HepG2 (cell line): ENCODE results near the gene UBE2G2. TPM values are rescaled to one million over a fixed set of nuclear protein-coding genes. Genes with fewer than 3 reads are reported as not detected.

Experiments
- ATAC-seq: fragments of 200-7000 bp; cut with Tn5 transposase; 3 replicates; pipeline ENCODE4 v1.9.1; 2020; ENCODE audit warnings: mild to moderate bottlenecking, moderate library complexity
- BruUV-seq: library from RNA; stranded (reverse); fragments of 400-500 nt; replicated peaks from 2 replicates; lab custom pipeline; 2021; lab: Mats Ljungman, UMichigan
- CTCF ChIA-PET: fragments of 300-600 bp; formaldehyde crosslinking; extraction: SDS; loops from one replicate; lab custom pipeline; 2021; ENCODE audit warnings: low total read pairs, inconsistent platforms, low intra/inter-chr PET ratio; lab: Yijun Ruan, JAX
- POLR2A ChIA-PET: fragments of 350-600 bp; sonication (Branson Sonifier 250); formaldehyde crosslinking; loops from one replicate; lab custom pipeline; 2020; ENCODE audit warnings: antibody characterized with exemption, inconsistent platforms; lab: Yijun Ruan, JAX
- DNase-seq: peaks from one replicate; pipeline ENCODE4 v3.0.0-alpha.2; 2015; ENCODE audit warnings: low spot score
- FAIRE-seq: peaks from 3 replicates; lab custom pipeline; 2011; peaks lifted over from hg19 to GRCh38; lab: Jason Lieb, UNC
- H2AFZ ChIP-seq: one replicate; pipeline ENCODE4 v1.6.1; 2011; ENCODE audit warnings: low read length, inconsistent platforms
- H3K27ac ChIP-seq: fragments of 300-600 bp; 3 replicates; pipeline ENCODE4 v1.8.0; 2011; ENCODE audit warnings: mixed run types, mild to moderate bottlenecking, mixed read lengths, low read length, inconsistent platforms; ENCODE audit not compliant: insufficient read depth; ENCODE audit errors: extremely low read length
- H3K27me3 ChIP-seq, 2 experiments: fragments of 200-600 bp in 1 of 2; 2 replicates in 1 of 2; 3 replicates in 1 of 2; pipeline versions ENCODE4 v1.6.0 to v1.8.0; 2011; ENCODE audit warnings: low read length in 2 of 2, mild to moderate bottlenecking in 2 of 2, moderate library complexity in 2 of 2, inconsistent platforms in 1 of 2; ENCODE audit not compliant: insufficient read depth in 2 of 2, control insufficient read depth in 1 of 2
- H3K36me3 ChIP-seq, 2 experiments: fragments of 200-600 bp in 1 of 2; replicated peaks in 1 of 2; 2 replicates in 1 of 2; 3 replicates in 1 of 2; pipeline versions ENCODE4 v1.5.1 to v1.8.0; 2011; ENCODE audit warnings: low read length in 2 of 2, inconsistent platforms in 1 of 2; ENCODE audit not compliant: insufficient read depth in 2 of 2, control insufficient read depth in 1 of 2
- H3K4me1 ChIP-seq: 2 replicates; pipeline ENCODE4 v1.5.1; 2012; ENCODE audit warnings: low read length, inconsistent platforms; ENCODE audit not compliant: insufficient read depth
- H3K4me2 ChIP-seq: 2 replicates; pipeline ENCODE4 v1.6.0; 2011; ENCODE audit warnings: low read depth, low read length, inconsistent platforms
- H3K4me3 ChIP-seq, 3 experiments: fragments of 200-600 bp in 1 of 3; sonication (generic), shearing (Covaris generic) in 1 of 3; replicated peaks in 1 of 3; 2 replicates each; pipeline ENCODE4 v1.5.1; 2011 to 2016; ENCODE audit warnings: low read length in 3 of 3, inconsistent platforms in 2 of 3, low read depth in 2 of 3, mild to moderate bottlenecking in 2 of 3, control low read depth in 1 of 3, mixed read lengths in 1 of 3; ENCODE audit not compliant: insufficient read depth in 1 of 3
- H3K79me2 ChIP-seq: one replicate; pipeline ENCODE4 v1.6.1; 2011; ENCODE audit warnings: low read length, inconsistent platforms; ENCODE audit not compliant: insufficient read depth
- H3K9ac ChIP-seq: 2 replicates; pipeline ENCODE4 v1.6.0; 2011; ENCODE audit warnings: mild to moderate bottlenecking, low read depth, low read length, inconsistent platforms; ENCODE audit not compliant: insufficient read depth
- H3K9me3 ChIP-seq: 2 replicates; pipeline ENCODE4 v1.5.1; 2012; ENCODE audit warnings: mild to moderate bottlenecking, low read length
- H4K20me1 ChIP-seq: 2 replicates; pipeline ENCODE4 v1.6.0; 2011; ENCODE audit warnings: inconsistent platforms, mild to moderate bottlenecking, low read length, moderate library complexity; ENCODE audit not compliant: insufficient read depth
- BORCS8-MEF2B ChIP-seq: sonication (generic); formaldehyde crosslinking; IDR thresholded peaks from 2 replicates; pipeline ENCODE4 v1.8.0; 2022; ENCODE audit warnings: mild to moderate bottlenecking, missing genetic modification reagents
- BRCA1 ChIP-seq: sonication (generic); formaldehyde crosslinking; IDR thresholded peaks from 2 replicates; pipeline ENCODE4 v1.4.0; 2020; ENCODE audit warnings: missing genetic modification reagents
- CENPT ChIP-seq: sonication (generic); formaldehyde crosslinking; IDR thresholded peaks from 2 replicates; pipeline ENCODE4 v1.8.0; 2022; ENCODE audit warnings: low read depth, mild to moderate bottlenecking, moderate library complexity, missing genetic modification reagents
- EZH2 ChIP-seq: conservative IDR thresholded peaks from 2 replicates; pipeline ENCODE4 v1.6.1; 2012; ENCODE audit warnings: mild to moderate bottlenecking, low read depth, low read length, moderate library complexity
- FOXA1 ChIP-seq, 2 experiments: fragments of 450-650 bp in 1 of 2; sonication (generic) in 1 of 2; formaldehyde crosslinking in 1 of 2; IDR thresholded peaks; 2 replicates each; pipeline versions ENCODE4 v1.4.0 to v1.6.1; 2016 to 2020; ENCODE audit warnings: missing genetic modification reagents in 1 of 2
- FOXA3 ChIP-seq: IDR thresholded peaks from 2 replicates; pipeline ENCODE4 v1.6.1; 2016; ENCODE audit warnings: missing genetic modification reagents, missing compliant biosample characterization
- GABPB1 ChIP-seq: IDR thresholded peaks from 2 replicates; pipeline ENCODE4 v1.6.1; 2016; ENCODE audit warnings: mild to moderate bottlenecking, missing genetic modification reagents, moderate library complexity, missing compliant biosample characterization
- HOXD1 ChIP-seq: sonication (generic); formaldehyde crosslinking; IDR thresholded peaks from 2 replicates; pipeline ENCODE4 v1.5.0; 2020; ENCODE audit warnings: missing genetic modification reagents
- MED13 ChIP-seq: sonication (generic); formaldehyde crosslinking; IDR thresholded peaks from 2 replicates; pipeline ENCODE4 v1.5.0; 2020; ENCODE audit warnings: missing genetic modification reagents
- PAWR ChIP-seq: sonication (generic); formaldehyde crosslinking; IDR thresholded peaks from 2 replicates; pipeline ENCODE4 v1.4.0; 2020; ENCODE audit warnings: missing genetic modification reagents, mild to moderate bottlenecking, borderline replicate concordance
- RBAK ChIP-seq: sonication (generic); formaldehyde crosslinking; IDR thresholded peaks from 2 replicates; pipeline ENCODE4 v1.5.1; 2020; ENCODE audit warnings: mild to moderate bottlenecking, missing genetic modification reagents
- RFX5 ChIP-seq: IDR thresholded peaks from 2 replicates; pipeline ENCODE4 v1.6.1; 2011; ENCODE audit warnings: low read depth, low read length, improper control_type of control experiment
- SMYD3 ChIP-seq: sonication (generic); formaldehyde crosslinking; IDR thresholded peaks from 2 replicates; pipeline ENCODE4 v1.8.1; 2023; ENCODE audit warnings: mild to moderate bottlenecking, missing genetic modification reagents
- TBX3 ChIP-seq: fragments of 450-650 bp; IDR thresholded peaks from 2 replicates; pipeline ENCODE4 v1.6.1; 2017; ENCODE audit warnings: antibody characterized with exemption, mild to moderate bottlenecking, inconsistent platforms, borderline replicate concordance
- ZBTB42 ChIP-seq: sonication (generic); formaldehyde crosslinking; IDR thresholded peaks from 2 replicates; pipeline ENCODE4 v1.5.0; 2020; ENCODE audit warnings: mild to moderate bottlenecking, missing genetic modification reagents
- ZC3H4 ChIP-seq: sonication (generic); formaldehyde crosslinking; IDR thresholded peaks from 2 replicates; pipeline ENCODE4 v1.4.0; 2020; ENCODE audit warnings: missing genetic modification reagents, borderline replicate concordance
- ZEB1 ChIP-seq: IDR thresholded peaks from 2 replicates; pipeline ENCODE4 v1.6.1; 2012; ENCODE audit warnings: mild to moderate bottlenecking, low read depth, inconsistent platforms; ENCODE audit not compliant: insufficient replicate concordance
- ZNF224 ChIP-seq: sonication (generic); formaldehyde crosslinking; IDR thresholded peaks from 2 replicates; pipeline ENCODE4 v1.5.0; 2020; ENCODE audit warnings: mild to moderate bottlenecking, missing genetic modification reagents
- ZNF225 ChIP-seq: sonication (generic); formaldehyde crosslinking; IDR thresholded peaks from 2 replicates; pipeline ENCODE4 v1.4.0; 2020; ENCODE audit warnings: mild to moderate bottlenecking, missing genetic modification reagents
- WGBS: methylation state at CpG from one replicate; pipeline ENCODE4 v1.1.6; 2017; ENCODE audit warnings: low lambda C conversion rate; 5-methylcytosine and 5-hydroxymethylcytosine counted together
- in situ Hi-C: cut with HindIII; loops from 2 replicates; pipeline ENCODE4 v1.10.0; 2017; ENCODE audit warnings: low pct_unique_long_range_greater_than_20kb; ENCODE audit not compliant: extremely low pct_ligation_motif_present
- intact Hi-C: fragments of 100-400 bp; cut with micrococcal nuclease; formaldehyde crosslinking; loops from one replicate; pipeline ENCODE4 v1.10.0; 2022; ENCODE audit not compliant: unreplicated experiment
- polyA plus RNA-seq, 8 experiments: library from polyadenylated mRNA; depleted of rRNA in 3 of 8; stranded (reverse) in 7 of 8; unstranded in 1 of 8; fragments of >200 nt; fragmentation: Illumina TruSeq in 4 of 8; extraction: Trizol in 4 of 8; gene quantifications; 2 replicates each; pipeline versions ENCODE4 v1.2.1 to v1.2.3, GENCODE V29; 2011 to 2016; ENCODE audit warnings: low read depth in 4 of 8, missing spikeins in 1 of 8, mixed read lengths in 1 of 8; ENCODE audit not compliant: insufficient read depth in 1 of 8
- total RNA-seq, 5 experiments: library from RNA; depleted of rRNA; stranded (reverse); fragments of >200 nt; fragmentation: Illumina TruSeq; extraction: Trizol; gene quantifications; 2 replicates each; pipeline ENCODE4 v1.2.3, GENCODE V29; 2016; ENCODE audit warnings: low read depth in 1 of 5
- TF ChIP-seq, protein P1 (sequence below): sonication (generic); formaldehyde crosslinking; IDR thresholded peaks from 2 replicates; pipeline ENCODE4 v1.5.1; 2020; ENCODE audit warnings: mild to moderate bottlenecking, missing genetic modification reagents, moderate library complexity
- TF ChIP-seq, protein P2 (sequence below): IDR thresholded peaks from 2 replicates; pipeline ENCODE4 v1.6.1; 2012; ENCODE audit warnings: inconsistent platforms

Gene UBE2G2
- total and polyA plus RNA-seq, 2 of the 13 experiments (the other 11 are each of a cell fraction or from before 2014, with no cell fraction given), result 55.4 to 92.0 TPM

DNA sequence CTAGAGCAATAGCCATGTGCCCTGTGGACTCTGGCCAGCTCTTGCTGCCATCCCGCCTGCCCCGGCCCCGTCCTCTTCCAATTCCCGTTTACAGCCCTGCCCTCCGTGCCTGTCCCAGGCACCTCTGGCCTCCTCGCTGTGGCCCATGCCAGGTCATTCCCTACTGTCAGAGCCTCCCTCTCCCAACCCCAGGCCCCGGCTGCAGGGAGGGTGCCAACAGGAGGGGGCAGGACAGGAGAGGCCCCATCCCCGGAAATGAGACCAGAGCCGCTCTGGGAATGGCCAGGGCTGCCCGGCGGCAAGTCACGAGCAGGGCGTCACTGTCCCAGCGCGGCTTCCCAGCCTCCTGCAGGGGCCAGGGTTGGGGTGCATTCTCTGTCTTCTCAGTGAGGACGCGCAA, 66.8 kb downstream of the UBE2G2 start:
- no TSS peak for BruUV-seq
- Histone ChIP-seq H2AFZ (no peak overlapping the region), H3K4me2 (peak overlapping the region; percentile 50), H3K9me3 (no peaks in the 10 kb centered on the region), H3K4me1 (peaks cover 70% of the 10 kb centered on the region), H4K20me1 (no peaks in the 10 kb centered on the region), H3K27ac (no peak overlapping the region), H3K9ac (no peak overlapping the region), H3K36me3 (no peaks in the 10 kb centered on the region), H3K79me2 (no peaks in the 10 kb centered on the region), H3K27me3 (peaks cover 4 to 48% of the 10 kb centered on the region in 2 experiments), H3K4me3 (peak overlapping the region in 2 of 3 experiments; percentile 6 to 45; a peak in 2 of 6 replicates)
- no peak for FAIRE-seq
- intact Hi-C loops, result loop anchor here (5.0 kb wide), 1 partner anchor 33 kb away; no protein-coding TSS in a partner anchor
- ATAC-seq, result no peak
- CTCF ChIA-PET, result no interaction called here
- TF ChIP-seq BORCS8-MEF2B (CRISPR knock-in tag) (no peak), FOXA3 (CRISPR knock-in tag) (no peak), SMYD3 (CRISPR knock-in tag) (no peak), TBX3 (no peak), GABPB1 (CRISPR knock-in tag) (peak; percentile 48; the same call in 1 of the 2 replicates), CENPT (CRISPR knock-in tag) (no peak), MED13 (CRISPR knock-in tag) (no peak), BRCA1 (0 out of 2 replicates have a peak, but pooled peaks have one; percentile 35), ZEB1 (no peak), RBAK (CRISPR knock-in tag) (no peak), EZH2 (no peak), ZBTB42 (CRISPR knock-in tag) (no peak), RFX5 (no peak), ZC3H4 (CRISPR knock-in tag) (no peak), ZNF225 (CRISPR knock-in tag) (no peak), ZNF224 (CRISPR knock-in tag) (no peak), FOXA1 (IDR thresholded peaks at IDR 0.05) (no peak), FOXA1 (CRISPR knock-in tag; IDR thresholded peaks at IDR 0.05) (no peak), PAWR (CRISPR knock-in tag) (no peak), HOXD1 (CRISPR knock-in tag) (no peak)
- TF ChIP-seq, protein P1, sequence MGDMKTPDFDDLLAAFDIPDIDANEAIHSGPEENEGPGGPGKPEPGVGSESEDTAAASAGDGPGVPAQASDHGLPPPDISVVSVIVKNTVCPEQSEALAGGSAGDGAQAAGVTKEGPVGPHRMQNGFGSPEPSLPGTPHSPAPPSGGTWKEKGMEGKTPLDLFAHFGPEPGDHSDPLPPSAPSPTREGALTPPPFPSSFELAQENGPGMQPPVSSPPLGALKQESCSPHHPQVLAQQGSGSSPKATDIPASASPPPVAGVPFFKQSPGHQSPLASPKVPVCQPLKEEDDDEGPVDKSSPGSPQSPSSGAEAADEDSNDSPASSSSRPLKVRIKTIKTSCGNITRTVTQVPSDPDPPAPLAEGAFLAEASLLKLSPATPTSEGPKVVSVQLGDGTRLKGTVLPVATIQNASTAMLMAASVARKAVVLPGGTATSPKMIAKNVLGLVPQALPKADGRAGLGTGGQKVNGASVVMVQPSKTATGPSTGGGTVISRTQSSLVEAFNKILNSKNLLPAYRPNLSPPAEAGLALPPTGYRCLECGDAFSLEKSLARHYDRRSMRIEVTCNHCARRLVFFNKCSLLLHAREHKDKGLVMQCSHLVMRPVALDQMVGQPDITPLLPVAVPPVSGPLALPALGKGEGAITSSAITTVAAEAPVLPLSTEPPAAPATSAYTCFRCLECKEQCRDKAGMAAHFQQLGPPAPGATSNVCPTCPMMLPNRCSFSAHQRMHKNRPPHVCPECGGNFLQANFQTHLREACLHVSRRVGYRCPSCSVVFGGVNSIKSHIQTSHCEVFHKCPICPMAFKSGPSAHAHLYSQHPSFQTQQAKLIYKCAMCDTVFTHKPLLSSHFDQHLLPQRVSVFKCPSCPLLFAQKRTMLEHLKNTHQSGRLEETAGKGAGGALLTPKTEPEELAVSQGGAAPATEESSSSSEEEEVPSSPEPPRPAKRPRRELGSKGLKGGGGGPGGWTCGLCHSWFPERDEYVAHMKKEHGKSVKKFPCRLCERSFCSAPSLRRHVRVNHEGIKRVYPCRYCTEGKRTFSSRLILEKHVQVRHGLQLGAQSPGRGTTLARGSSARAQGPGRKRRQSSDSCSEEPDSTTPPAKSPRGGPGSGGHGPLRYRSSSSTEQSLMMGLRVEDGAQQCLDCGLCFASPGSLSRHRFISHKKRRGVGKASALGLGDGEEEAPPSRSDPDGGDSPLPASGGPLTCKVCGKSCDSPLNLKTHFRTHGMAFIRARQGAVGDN, result peak; percentile 36; the same call in 1 of the 2 replicates
- TF ChIP-seq, protein P2, sequence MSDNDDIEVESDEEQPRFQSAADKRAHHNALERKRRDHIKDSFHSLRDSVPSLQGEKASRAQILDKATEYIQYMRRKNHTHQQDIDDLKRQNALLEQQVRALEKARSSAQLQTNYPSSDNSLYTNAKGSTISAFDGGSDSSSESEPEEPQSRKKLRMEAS, result 0 out of 2 replicates have a peak, but pooled peaks have one; percentile 20
- in situ Hi-C loops, result loop anchor here (5.0 kb wide), 1 partner anchor 228 kb away; no protein-coding TSS in a partner anchor
- no peak for DNase-seq
- WGBS, result 38% methylated on average over 10 of the region's 17 CpGs
- POLR2A ChIA-PET, result no interaction called here
